Inflammatory macrophage treated with lipopolysaccharide for 4 hours (primary cell): Measurements from ENCODE around the gene GMDS.

Source experiments
- DNase-seq: peaks from one replicate; pipeline ENCODE4 v3.0.0-alpha.2; 2020

The GMDS gene

GRCh38 chr6:2085657-2086056, 159.7 kb downstream of the GMDS start:
- DNase-seq: no peak

- no peak for DNase-seq
Measured at GRCh38 chr6:2081155-2082138, 164.0 kb downstream of the GMDS start.

DNA sequence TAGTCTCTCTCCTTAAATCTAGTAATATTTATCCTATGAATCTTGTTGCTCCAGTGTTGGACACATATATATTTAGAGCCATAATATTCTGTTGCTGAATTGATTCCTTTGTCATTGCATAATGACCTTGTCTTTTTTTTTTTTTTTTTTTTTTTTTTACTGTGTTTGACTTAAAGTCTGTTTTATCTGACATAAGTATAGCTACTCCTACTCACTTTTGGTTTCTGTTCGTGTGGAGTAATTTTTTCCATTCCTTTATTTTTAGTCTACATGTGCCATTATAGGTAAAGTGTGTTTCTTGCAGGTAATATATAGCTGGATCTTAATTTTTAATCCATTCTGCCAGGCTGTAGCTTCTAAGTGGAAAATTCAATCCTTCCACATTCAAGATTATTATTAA, 166.5 kb downstream of the GMDS start:
- DNase-seq: no peak

GRCh38 chr6:2077826-2078225, 167.6 kb downstream of the GMDS start:
- DNase-seq: no peak

- no peak for DNase-seq
Measured at GRCh38 chr6:2073476-2073875, 171.9 kb downstream of the GMDS start.

- no peak for DNase-seq
Measured at GRCh38 chr6:2072453-2072852, 173.0 kb downstream of the GMDS start.

- no peak for DNase-seq
Measured at GRCh38 chr6:2063547-2063946, 181.9 kb downstream of the GMDS start.

- no peak for DNase-seq
Measured at GRCh38 chr6:2061880-2062279, 183.5 kb downstream of the GMDS start.

GRCh38 chr6:2055911-2056310, 189.5 kb downstream of the GMDS start:
- no peak for DNase-seq

GRCh38 chr6:2055143-2055542, 190.3 kb downstream of the GMDS start:
- DNase-seq: no peak

DNA sequence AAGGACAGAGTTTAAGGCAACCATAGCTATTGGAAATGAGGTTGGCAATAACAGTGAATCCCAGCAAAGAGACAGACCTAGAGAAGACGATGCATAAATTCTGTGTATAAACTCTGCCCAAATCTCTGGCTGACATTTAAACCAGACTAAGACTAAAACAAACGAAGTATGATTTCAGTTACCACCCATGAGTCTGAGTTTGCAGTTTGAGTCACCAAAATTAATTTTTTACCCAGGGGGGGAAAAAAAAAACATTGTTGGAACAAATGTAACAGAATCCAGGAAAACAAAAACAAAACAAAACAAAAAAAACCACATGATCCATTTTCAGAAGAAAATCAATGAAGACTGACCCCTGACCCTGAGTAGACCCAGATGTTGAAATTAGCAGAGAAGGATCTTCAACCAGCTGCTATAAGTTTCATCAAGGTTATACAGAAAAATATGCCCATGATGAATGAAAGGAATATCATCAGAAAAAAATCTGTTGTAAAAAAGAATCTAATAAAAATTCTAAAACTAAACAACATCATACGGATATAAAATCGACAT, 190.8 kb downstream of the GMDS start:
- DNase-seq: no peak

DNA sequence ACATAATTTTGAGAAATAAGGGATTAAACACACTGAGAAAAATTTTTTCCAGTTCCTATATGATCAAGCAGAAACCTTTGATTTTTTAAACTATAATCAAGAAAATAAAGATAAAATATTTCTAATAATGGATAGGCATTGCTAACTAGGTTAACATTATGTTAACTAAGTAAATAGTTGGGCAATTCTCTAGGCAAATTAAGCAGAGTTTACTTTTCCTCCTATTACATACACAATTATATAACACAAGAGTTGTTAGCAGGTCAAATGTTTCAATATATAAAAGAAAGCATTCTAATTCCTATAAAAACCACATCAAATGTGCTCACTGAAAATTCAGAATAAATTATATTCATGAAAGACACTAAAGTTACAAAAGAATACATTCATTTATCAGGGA, 191.7 kb downstream of the GMDS start:
- no peak for DNase-seq

DNA sequence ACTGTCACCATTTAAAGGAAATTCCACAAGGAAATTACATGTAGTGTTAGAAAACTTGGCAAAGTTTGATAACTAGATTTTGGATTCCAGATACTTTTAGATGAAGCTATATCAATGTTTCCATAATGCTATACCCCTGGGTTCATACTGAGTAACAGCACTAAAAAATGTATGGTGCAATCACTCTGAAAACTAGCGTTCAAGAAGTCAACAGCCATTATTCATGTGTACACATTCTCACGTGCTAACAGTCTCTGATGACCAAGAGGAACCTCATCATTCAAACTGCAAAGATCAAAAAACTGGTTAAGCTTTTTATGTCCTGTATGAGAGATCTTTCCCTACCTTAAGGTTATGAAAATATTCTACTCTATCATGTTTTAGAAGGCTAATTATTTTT, 197.6 kb downstream of the GMDS start:
- DNase-seq: no peak

- no peak for DNase-seq
Measured at GRCh38 chr6:2044192-2044591, 201.2 kb downstream of the GMDS start.

DNA sequence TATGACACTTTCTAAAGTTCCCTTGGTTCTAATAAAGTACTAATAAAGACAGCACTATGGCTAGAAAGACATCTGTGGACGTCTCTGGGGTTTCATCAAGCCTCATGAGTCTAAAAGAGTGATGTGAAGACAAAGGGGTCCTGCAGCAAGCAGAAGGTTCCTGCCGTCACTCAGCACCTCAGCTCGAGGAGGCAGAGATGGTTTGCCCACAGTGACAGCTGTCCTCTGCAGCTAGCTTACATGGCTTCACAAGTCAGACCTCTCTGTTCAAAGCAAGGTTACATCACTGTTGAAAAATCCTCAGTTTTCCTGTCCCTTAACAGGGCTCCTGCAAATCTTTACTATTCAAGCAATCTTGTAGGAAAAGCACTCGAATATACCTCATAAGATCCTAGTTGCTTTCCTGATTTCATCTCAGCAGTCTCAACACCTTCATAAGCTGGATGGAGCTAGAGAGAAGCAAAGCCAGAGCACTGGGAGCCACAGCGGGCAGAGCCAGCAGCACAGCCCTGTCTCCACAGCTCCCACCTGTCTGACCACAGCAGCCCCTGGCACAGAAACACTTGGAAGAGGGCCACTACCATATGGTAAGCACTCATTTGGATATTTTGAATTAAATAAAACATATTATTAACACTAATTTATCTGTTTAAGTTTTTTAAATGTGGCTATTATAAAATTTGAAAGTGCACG, 202.3 kb downstream of the GMDS start:
- no peak for DNase-seq

GRCh38 chr6:2038092-2038491, 207.3 kb downstream of the GMDS start:
- DNase-seq: no peak

- DNase-seq: no peak
Measured at GRCh38 chr6:2037237-2037926, 208.0 kb downstream of the GMDS start.

DNA sequence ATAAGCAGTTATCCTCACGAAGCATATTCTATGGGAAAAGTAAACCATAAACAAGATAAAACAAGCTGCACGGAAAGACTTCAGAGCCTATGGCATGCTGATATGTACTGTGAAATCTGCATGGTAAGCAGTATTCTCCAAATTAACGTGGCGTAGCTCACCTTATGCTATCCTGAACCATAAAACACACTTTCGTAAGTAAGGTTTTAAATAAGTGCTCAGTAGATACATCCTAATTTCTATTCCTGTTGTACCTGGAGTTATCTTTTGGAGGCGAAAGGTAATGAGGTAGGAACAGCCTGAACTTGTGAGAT, 208.7 kb downstream of the GMDS start:
- DNase-seq: no peak

DNA sequence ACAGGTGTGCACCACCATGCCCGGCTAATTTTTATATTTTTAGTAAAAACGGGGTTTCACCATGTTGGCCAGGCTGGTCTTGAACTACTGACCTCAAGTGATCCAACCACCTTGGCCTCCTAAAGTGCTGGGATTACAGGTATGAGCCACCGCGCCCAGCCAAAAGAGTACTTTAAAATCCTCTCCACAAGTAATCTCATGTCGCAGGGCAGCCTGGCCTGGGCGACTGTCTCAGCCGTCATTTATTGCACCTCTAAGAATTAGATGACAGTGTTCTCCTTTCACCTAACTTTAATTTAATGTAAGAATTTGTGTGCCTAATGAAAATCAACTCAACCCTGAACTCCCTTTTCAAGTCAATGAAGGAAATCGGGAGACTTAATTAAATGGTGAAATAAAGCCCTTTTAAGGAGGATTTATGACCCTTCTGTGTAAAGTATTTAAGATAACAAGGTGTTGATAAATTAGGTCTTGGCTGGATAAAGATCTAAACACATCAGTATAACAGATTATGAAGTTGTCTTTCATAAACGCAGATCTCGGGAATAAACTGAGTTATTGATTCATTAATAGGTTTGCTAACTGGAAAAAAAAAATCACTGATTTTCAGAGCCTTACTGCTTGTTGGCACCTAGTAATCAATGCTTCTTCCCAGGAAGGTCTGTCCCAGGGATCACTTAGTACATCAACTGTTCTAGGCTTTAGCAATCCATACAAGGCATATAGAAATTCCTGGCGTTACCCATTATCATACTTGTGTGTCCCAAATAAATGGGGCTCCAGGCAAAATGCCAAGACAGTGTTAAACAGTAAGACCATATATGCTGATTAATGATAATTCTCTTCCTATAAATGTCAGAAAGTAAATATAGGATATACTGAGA, 209.3 kb downstream of the GMDS start:
- no peak for DNase-seq

DNA sequence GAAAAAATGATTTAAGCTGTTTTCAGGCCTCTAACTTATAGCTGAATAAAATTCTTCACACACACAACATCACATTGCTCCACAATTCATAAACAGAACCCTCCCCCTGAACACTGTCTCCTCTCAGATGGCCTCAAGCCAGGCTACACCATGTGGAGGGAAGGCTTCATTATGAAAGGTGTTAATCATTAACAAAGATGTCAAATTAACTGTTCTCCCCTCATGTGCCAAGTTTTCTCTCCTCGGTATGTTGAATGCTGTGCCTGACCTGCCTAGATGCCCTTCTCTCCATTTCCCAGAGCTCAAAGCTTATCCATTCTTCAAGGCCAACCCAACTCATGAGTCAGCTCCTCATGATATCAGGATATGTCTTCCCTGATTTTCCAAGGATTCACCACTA, 210.4 kb downstream of the GMDS start:
- no peak for DNase-seq

GRCh38 chr6:2034256-2034655, 211.1 kb downstream of the GMDS start:
- no peak for DNase-seq

DNA sequence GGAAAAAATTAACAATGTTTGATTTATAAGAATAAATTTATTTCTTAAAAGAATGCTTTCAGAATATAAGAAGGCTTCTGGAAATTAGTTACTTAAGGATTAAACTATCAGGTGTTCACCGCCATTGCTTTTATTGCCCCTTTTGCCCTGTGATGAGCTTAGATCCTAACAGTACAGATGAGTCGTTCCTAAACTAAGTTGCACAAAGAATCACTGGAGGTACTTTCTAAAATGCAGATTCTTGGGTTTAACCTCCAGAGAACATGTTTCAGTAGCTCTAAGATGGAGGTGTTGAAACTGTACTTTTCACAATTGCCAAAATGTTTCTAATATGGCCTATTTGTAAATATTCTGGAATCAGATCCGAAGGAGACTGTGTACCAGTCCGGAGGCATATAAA, 211.9 kb downstream of the GMDS start:
- DNase-seq: no peak
